Measurements from ENCODE around the gene KCNQ4. TPM values are rescaled to one million over a fixed set of nuclear protein-coding genes. Genes with fewer than 3 reads are reported as not detected.

The KCNQ4 gene
- total and polyA plus RNA-seq, 2 of the 8 experiments (the other 6 are each of a cell fraction or from before 2014, with no cell fraction given), result 2.2 to 3.9 TPM

GRCh38 chr1:40772146-40772955, 11.2 kb upstream of the KCNQ4 start:
- no peak overlapping the region for H2BK15ac ChIP-seq (ENCODE audit: low read length)
- H3K9ac ChIP-seq (replicated peaks in 1 of 4; ENCODE audit: extremely low read depth in 1 of 4, low read depth in 3 of 4, low read length in 3 of 4), result no peak overlapping the region
- H3K4me2 ChIP-seq (ENCODE audit: insufficient read depth in 1 of 2, low read depth in 2 of 2, low read length in 2 of 2), result no peak overlapping the region; a peak in 1 of 4 replicates
- H3K27me3 ChIP-seq (replicated peaks in 1 of 4; ENCODE audit: control insufficient read depth in 3 of 4, extremely low read depth in 1 of 4, insufficient read depth in 3 of 4, low read length in 3 of 4), result no peaks in the 10 kb centered on the region
- H4K20me1 ChIP-seq (replicated peaks in 1 of 2; ENCODE audit: control insufficient read depth in 1 of 2, insufficient read depth in 2 of 2, low read length in 2 of 2), result peaks cover 2 to 3% of the 10 kb centered on the region in 2 experiments
- peaks cover 11 to 32% (median 19%) of the 10 kb centered on the region in 4 experiments for H3K36me3 ChIP-seq (ENCODE audit: control insufficient read depth in 2 of 4, insufficient read depth in 4 of 4, low read length in 3 of 4)
- H4K91ac ChIP-seq (replicated peaks; ENCODE audit: insufficient read length, low read length), result no peak overlapping the region
- H3K4ac ChIP-seq (replicated peaks; ENCODE audit: insufficient read length, low read depth, low read length), result peak overlapping the region; percentile 15
- no peaks in the 10 kb centered on the region for H3K23me2 ChIP-seq (ENCODE audit: low read depth, low read length)
- FAIRE-seq, result no peak
- no peaks in the 10 kb centered on the region for H3K79me2 ChIP-seq (ENCODE audit: control insufficient read depth in 1 of 2, insufficient read depth in 2 of 2, low read length in 2 of 2)
- no peak for DNase-seq (ENCODE audit: low read depth in 1 of 2, low spot score in 2 of 2)
- WGBS, 2 experiments (ENCODE audit: extremely low coverage in 1 of 2, insufficient coverage in 1 of 2, insufficient read length in 1 of 2, insufficient replicate concordance in 2 of 2, low coverage in 1 of 2, low lambda C conversion rate in 2 of 2, missing lambda C conversion rate in 1 of 2), result 100% methylated on average over 2 of the region's 2 CpGs; no CpG with 5 or more reads in 1 of the 2 experiments
- H2AFZ ChIP-seq (ENCODE audit: low read length), result no peak overlapping the region
- no peak overlapping the region for H4K8ac ChIP-seq (ENCODE audit: extremely low read depth, insufficient read depth, low read length)
- H2BK120ac ChIP-seq (replicated peaks; ENCODE audit: low read depth, low read length), result no peak overlapping the region
- no peak overlapping the region for H3K14ac ChIP-seq (ENCODE audit: insufficient read length)
- no peaks in the 10 kb centered on the region for H3K79me1 ChIP-seq (ENCODE audit: low read depth, low read length)
- peak overlapping the region; percentile 10 for H4K5ac ChIP-seq (ENCODE audit: insufficient read length, low read depth, low read length)
- H3K4me3 ChIP-seq (ENCODE audit: extremely low read depth in 1 of 4, insufficient read depth in 2 of 4, low read depth in 3 of 4, low read length in 4 of 4), result no peak overlapping the region; a peak in 1 of 8 replicates
- H3K18ac ChIP-seq (ENCODE audit: extremely low read depth, low read length), result no peak overlapping the region
- POLR2A ChIA-PET (ENCODE audit: partially characterized antibody), result interaction anchor here (0.6 to 5.4 kb wide), 12 partner anchors 8 to 1985 kb away, joined by 3 to 22 read pairs (median 3); partner anchors contain the start of genes CITED4 and NFYC
- no peak overlapping the region for H3K56ac ChIP-seq (replicated peaks; ENCODE audit: insufficient read length, low read depth, low read length)
- H3K9me3 ChIP-seq (ENCODE audit: insufficient read depth in 2 of 2, low read depth in 1 of 2, low read length in 1 of 2), result peaks cover 5% of the 10 kb centered on the region in 2 experiments; a peak in 2 of 4 replicates
- H3K27ac ChIP-seq (ENCODE audit: low read depth, low read length), result no peak overlapping the region
- peaks cover 4 to 27% (median 12%) of the 10 kb centered on the region in 4 experiments for H3K4me1 ChIP-seq (replicated peaks in 1 of 4; ENCODE audit: control insufficient read depth in 3 of 4, insufficient read depth in 4 of 4, low read length in 3 of 4)
- H2BK5ac ChIP-seq (ENCODE audit: low read depth, low read length), result no peak overlapping the region
- CTCF ChIA-PET (ENCODE audit: partially characterized antibody), result interaction anchor here (0.6 to 14.3 kb wide), 38 partner anchors 8 to 203 kb away, joined by 3 to 325 read pairs (median 4); partner anchors contain the start of gene CITED4
- TF ChIP-seq RAD21 (IDR thresholded peaks at IDR 0.05 in 1 of 2, conservative IDR thresholded peaks at IDR 0.05 in 1 of 2; ENCODE audit: low read depth in 2 of 2, low read length in 2 of 2) (no peak), BCL11A (IDR thresholded peaks at IDR 0.05; ENCODE audit: low read depth in 2 of 2, low read length in 2 of 2) (no peak), EP300 (IDR thresholded peaks at IDR 0.05; ENCODE audit: borderline replicate concordance in 1 of 2, low read depth in 2 of 2, low read length in 2 of 2) (no peak), MAFK (IDR thresholded peaks at IDR 0.05; ENCODE audit: low read depth, low read length) (no peak), KDM4A (IDR thresholded peaks at IDR 0.05; ENCODE audit: low read depth, low read length, severe bottlenecking) (no peak), KDM5A (IDR thresholded peaks at IDR 0.05; ENCODE audit: low read length) (no peak)
- no peak overlapping the region for H2AK5ac ChIP-seq (ENCODE audit: low read depth, low read length)
- no peak overlapping the region for H2BK12ac ChIP-seq (ENCODE audit: low read depth, low read length)
- no peak overlapping the region for H3K23ac ChIP-seq (ENCODE audit: insufficient read length)
- no peak overlapping the region for H2BK20ac ChIP-seq (ENCODE audit: low read length)
